Measurements from ENCODE around the gene PXYLP1.

PXYLP1 gene

DNA sequence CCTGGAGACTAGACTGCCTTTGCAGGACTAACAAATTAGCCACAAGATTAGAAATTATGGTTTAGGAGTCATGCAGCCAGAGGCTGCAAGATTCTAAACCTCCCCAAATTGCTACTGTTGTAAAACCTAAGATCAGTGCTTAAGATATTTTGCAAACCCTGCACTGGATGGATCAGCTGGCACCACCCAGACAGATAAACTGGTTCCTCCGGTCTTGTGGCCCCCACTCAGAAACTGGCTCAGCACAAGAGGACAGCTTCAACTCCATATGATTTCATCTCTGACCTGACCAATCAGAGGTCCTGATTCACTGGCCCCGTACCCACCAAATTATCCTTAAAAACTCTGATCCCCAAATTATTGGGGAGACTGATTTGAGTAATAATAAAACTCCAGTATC, 19.5 kb upstream of the PXYLP1 start:
- no peak overlapping the region for H3K4me3 ChIP-seq (ENCODE audit: low read depth, low read length)
- TF ChIP-seq, protein P1, sequence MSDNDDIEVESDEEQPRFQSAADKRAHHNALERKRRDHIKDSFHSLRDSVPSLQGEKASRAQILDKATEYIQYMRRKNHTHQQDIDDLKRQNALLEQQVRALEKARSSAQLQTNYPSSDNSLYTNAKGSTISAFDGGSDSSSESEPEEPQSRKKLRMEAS (IDR thresholded peaks at IDR 0.05; ENCODE audit: low read depth, low read length): no peak
- TF ChIP-seq POLR2A (IDR thresholded peaks at IDR 0.05; ENCODE audit: extremely low read depth, insufficient read length) (no peak), MYC (IDR thresholded peaks at IDR 0.05; ENCODE audit: low read depth, low read length) (no peak)
- TF ChIP-seq, protein P2, sequence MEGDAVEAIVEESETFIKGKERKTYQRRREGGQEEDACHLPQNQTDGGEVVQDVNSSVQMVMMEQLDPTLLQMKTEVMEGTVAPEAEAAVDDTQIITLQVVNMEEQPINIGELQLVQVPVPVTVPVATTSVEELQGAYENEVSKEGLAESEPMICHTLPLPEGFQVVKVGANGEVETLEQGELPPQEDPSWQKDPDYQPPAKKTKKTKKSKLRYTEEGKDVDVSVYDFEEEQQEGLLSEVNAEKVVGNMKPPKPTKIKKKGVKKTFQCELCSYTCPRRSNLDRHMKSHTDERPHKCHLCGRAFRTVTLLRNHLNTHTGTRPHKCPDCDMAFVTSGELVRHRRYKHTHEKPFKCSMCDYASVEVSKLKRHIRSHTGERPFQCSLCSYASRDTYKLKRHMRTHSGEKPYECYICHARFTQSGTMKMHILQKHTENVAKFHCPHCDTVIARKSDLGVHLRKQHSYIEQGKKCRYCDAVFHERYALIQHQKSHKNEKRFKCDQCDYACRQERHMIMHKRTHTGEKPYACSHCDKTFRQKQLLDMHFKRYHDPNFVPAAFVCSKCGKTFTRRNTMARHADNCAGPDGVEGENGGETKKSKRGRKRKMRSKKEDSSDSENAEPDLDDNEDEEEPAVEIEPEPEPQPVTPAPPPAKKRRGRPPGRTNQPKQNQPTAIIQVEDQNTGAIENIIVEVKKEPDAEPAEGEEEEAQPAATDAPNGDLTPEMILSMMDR (IDR thresholded peaks at IDR 0.05; ENCODE audit: low read depth, low read length): no peak
- DNase-seq (ENCODE audit: low read depth): no peak

DNA sequence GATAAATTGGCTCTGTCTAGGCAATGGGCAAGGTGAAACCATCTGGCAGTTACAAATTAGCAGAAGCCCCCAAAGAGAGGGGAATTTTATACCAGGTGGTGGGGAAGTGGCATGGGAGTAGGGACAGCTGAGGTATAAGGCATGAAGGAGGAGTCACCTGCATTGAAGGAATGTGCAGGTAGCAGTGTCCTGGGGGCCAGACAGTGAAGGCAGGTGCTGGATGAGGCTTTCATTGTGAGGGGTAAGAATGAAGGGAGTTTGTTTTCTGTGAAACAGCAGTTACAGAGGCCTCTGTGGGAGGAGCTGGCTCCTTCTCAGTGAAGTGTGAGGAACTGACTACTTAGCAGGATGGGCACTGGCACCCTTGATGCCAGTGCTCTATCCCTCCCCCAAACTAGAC, 19.1 kb upstream of the PXYLP1 start:
- H3K4me3 ChIP-seq (ENCODE audit: low read depth, low read length): no peak overlapping the region
- TF ChIP-seq, protein P2 (IDR thresholded peaks at IDR 0.05; ENCODE audit: low read depth, low read length): no peak
- TF ChIP-seq POLR2A (IDR thresholded peaks at IDR 0.05; ENCODE audit: extremely low read depth, insufficient read length): no peak
- TF ChIP-seq, protein P1 (IDR thresholded peaks at IDR 0.05; ENCODE audit: low read depth, low read length): no peak
- no peak for TF ChIP-seq MYC (IDR thresholded peaks at IDR 0.05; ENCODE audit: low read depth, low read length)
- no peak for DNase-seq (ENCODE audit: low read depth)

DNA sequence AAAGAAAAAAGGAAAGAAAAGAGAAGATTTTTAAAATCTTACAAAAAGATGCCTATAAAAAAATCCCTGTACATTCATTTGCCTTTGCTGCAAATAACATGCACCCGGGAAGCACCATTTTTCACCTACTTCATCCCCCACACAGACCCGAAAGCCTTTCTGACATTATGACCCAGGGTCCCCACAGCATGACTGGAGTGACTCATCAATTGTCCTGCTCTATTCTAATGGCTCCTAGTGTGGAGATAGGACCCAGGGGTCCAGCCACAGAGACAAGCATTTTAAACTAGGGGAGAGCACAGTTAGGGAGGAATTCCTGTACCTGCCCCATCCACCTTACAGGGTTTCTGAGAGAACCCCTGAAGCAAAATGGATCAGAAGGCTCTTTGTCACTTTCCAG, 14.7 kb upstream of the PXYLP1 start:
- no peak overlapping the region for H3K4me3 ChIP-seq (ENCODE audit: low read depth, low read length)
- DNase-seq (ENCODE audit: low read depth): no peak
- no peak for TF ChIP-seq POLR2A (IDR thresholded peaks at IDR 0.05; ENCODE audit: extremely low read depth, insufficient read length)
- TF ChIP-seq, protein P1 (IDR thresholded peaks at IDR 0.05; ENCODE audit: low read depth, low read length): no peak
- TF ChIP-seq MYC (IDR thresholded peaks at IDR 0.05; ENCODE audit: low read depth, low read length): no peak
- TF ChIP-seq, protein P2 (IDR thresholded peaks at IDR 0.05; ENCODE audit: low read depth, low read length): no peak

DNA sequence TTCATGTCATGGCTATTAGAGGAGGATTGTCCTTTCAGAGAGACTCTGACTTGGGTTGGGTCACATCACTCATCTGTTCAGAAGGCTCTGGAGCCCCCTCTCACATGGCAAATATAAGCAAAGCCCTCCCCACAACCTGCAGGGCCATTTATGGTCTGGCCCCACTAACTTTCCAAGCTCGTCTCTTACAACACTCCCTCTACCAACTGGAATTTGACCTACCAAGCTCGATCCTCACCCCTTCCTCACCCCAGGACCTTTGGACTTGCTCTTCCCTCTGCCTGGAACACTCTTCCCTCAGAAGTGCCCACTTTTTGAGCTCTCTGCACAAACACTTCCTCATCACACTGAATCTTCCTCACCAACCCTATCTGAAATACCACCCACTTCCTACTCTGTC, 14.2 kb upstream of the PXYLP1 start:
- no peak for DNase-seq (ENCODE audit: low read depth)
- H3K4me3 ChIP-seq (ENCODE audit: low read depth, low read length): no peak overlapping the region
- TF ChIP-seq POLR2A (IDR thresholded peaks at IDR 0.05; ENCODE audit: extremely low read depth, insufficient read length): no peak
- TF ChIP-seq, protein P2 (IDR thresholded peaks at IDR 0.05; ENCODE audit: low read depth, low read length): no peak
- TF ChIP-seq, protein P1 (IDR thresholded peaks at IDR 0.05; ENCODE audit: low read depth, low read length): no peak
- no peak for TF ChIP-seq MYC (IDR thresholded peaks at IDR 0.05; ENCODE audit: low read depth, low read length)

DNA sequence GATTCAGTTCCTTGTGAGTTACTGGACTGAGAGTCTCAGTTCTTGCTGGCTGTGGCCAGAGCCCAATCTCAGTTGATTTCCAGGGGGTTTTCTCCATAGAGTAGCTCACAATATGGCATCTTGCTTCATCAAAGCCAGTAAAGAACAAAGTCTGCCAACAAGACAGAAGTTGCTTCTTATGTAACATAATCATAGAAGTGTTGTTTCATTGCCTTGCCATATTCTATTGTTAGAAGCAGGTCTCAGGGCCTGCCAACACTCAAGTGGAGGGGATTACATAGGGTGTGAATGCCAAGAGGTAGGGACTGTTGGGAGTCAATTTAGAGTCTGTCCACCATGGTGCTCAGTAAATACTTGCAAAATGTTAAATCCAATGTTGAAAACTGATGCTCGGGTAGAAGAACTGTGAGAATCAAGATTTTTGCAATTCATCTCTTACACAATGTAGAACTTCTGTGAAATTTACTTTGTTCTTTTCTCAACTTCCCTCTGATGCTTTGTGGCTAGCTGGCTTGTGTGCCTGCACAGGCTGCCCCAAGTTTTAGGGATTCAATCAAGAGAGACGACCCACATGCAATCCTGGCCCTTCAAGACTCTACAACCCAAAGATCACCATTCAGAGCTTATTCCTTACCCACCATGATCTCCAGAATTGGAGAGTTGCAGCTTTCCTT, 13.3 kb upstream of the PXYLP1 start:
- TF ChIP-seq MYC (IDR thresholded peaks at IDR 0.05; ENCODE audit: low read depth, low read length) (no peak), POLR2A (IDR thresholded peaks at IDR 0.05; ENCODE audit: extremely low read depth, insufficient read length) (no peak)
- TF ChIP-seq, protein P2 (IDR thresholded peaks at IDR 0.05; ENCODE audit: low read depth, low read length): no peak
- TF ChIP-seq, protein P1 (IDR thresholded peaks at IDR 0.05; ENCODE audit: low read depth, low read length): no peak
- no peak overlapping the region for H3K4me3 ChIP-seq (ENCODE audit: low read depth, low read length)
- no peak for DNase-seq (ENCODE audit: low read depth)

Measured in NB4 (cell line).